ENCODE results near the gene HMGN3.
A peak's percentile ranks its signal among the peaks of the same experiment; 100 is the strongest.

HMGN3 gene

DNA sequence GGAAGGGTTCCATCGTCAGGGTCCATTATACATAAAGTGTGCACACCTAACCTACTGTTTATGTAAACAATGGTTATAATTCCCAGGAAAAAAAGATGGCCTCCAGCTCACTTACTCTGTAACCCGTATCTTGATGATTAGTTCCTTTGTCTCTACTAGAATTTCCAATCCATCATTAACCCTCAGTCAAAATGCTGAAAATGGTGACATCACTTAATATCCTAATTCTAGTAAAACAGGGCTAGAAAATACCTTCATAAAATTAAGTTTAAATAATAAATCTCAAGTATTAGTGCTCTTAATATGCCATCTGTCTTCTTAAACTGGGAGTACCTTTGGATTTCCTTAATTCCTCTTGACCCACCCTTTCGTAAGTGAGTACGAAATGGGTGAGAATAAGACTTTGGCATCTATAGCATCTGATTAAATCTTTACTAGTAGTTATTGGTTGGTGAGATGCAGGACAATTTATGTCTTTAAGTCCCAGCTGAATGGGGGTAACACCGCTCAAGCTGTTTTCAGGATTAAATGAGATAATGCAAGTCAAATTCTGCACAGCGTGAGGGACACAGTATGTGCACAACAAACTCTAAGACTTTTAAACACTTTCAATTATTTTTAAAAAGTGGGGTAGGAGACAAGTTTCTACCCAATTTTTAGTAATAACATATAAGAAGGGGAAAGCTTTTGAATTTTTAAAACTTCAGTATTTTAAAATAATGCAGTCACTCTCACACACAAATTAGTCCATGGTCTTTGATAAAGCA, 1.6 kb downstream of the HMGN3 start:
- DNase-seq (ENCODE audit: low spot score), result no peak
- peak overlapping the region; percentile 91 for H3K4me3 ChIP-seq
- TF ChIP-seq, protein P1, sequence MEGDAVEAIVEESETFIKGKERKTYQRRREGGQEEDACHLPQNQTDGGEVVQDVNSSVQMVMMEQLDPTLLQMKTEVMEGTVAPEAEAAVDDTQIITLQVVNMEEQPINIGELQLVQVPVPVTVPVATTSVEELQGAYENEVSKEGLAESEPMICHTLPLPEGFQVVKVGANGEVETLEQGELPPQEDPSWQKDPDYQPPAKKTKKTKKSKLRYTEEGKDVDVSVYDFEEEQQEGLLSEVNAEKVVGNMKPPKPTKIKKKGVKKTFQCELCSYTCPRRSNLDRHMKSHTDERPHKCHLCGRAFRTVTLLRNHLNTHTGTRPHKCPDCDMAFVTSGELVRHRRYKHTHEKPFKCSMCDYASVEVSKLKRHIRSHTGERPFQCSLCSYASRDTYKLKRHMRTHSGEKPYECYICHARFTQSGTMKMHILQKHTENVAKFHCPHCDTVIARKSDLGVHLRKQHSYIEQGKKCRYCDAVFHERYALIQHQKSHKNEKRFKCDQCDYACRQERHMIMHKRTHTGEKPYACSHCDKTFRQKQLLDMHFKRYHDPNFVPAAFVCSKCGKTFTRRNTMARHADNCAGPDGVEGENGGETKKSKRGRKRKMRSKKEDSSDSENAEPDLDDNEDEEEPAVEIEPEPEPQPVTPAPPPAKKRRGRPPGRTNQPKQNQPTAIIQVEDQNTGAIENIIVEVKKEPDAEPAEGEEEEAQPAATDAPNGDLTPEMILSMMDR (IDR thresholded peaks at IDR 0.05), result no peak
- peak overlapping the region; percentile 91 to 97 for H3K27ac ChIP-seq

DNA sequence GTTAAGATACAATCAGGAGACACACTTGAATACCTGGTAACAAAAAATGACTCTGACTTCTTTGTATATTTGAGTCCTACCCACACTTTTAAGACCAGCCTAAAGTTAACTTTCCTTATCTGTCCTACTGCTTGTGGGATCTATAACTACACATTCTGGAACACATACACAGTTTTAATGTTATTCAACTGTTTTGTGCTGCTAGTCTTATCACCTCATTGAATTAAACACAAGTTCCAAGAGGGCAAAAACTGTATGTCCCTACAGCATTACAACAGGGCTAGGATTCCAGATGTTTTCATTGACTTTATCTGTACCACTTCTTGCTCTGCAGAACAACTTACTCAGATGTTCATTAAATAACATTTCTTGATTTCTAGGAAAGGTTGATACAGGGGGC, 2.8 kb downstream of the HMGN3 start:
- H3K27ac ChIP-seq, result peak overlapping the region in 1 of 2 donors; percentile 17
- TF ChIP-seq, protein P1 (IDR thresholded peaks at IDR 0.05), result no peak
- H3K4me3 ChIP-seq, result no peak overlapping the region
- DNase-seq (ENCODE audit: low spot score), result no peak

DNA sequence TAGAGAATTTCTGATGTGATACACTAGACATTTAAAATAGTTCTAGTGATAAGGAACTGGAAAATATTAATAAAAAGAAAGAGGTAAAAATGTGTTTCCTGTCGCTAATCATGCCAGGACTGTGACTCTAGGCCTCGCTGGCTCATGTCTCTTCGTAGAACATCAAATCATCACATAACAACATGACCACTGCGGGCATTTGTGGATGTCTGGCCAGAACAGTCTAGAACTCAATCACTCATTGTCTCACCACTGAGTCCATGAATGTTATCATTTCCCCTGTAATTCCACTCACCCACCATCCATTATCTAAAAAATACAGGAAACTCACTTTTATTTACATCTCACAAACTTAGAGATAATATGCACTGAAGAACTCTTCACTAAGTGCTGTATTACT, 3.4 kb downstream of the HMGN3 start:
- Histone ChIP-seq H3K4me3 (no peak overlapping the region), H3K27ac (no peak overlapping the region)
- TF ChIP-seq, protein P1 (IDR thresholded peaks at IDR 0.05), result no peak
- DNase-seq (ENCODE audit: low spot score), result no peak

DNA sequence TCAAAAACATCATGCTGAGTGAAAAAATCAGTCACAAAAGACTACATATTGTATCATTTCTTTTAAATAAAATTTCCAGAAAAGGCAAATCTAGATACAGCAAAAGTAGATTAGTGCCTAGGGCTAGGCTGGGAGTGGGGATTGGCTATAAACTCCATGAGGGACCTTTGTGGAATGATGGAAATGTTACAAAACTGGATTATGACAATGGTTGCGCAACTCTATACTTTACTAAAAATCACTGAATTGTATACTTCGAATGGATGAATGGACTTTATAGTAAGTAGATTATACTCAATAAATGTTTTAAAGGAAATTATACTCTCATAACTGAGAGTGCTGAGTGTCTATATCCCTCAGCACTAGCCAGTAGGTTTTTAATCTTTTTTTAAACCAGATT, 4.3 kb downstream of the HMGN3 start:
- TF ChIP-seq, protein P1 (IDR thresholded peaks at IDR 0.05), result no peak

DNA sequence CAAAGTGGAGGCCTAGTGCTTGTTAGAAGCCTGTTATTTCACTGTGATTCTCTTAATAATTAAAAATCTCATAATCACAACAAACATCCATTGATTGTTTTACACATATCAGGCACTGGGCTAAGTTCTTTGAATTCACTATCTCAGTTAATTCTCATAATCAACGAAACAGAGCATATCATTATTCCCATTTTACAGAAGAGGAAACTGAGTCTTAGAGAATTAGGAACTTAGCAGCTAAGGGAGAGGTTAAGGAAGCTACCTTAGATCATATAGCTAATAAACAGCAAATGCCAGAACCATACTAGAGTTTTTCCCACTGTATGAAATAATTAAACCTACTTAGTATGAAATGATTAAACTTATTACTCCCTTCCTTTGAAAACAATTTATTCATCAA, 7.0 kb downstream of the HMGN3 start:
- no peak for DNase-seq (ENCODE audit: low spot score)
- Histone ChIP-seq H3K27ac (no peak overlapping the region), H3K4me3 (no peak overlapping the region)
- TF ChIP-seq, protein P1 (IDR thresholded peaks at IDR 0.05), result no peak

More for the DNA sequence above, 4.3 kb downstream of the HMGN3 start:
- DNase-seq (ENCODE audit: low spot score), result no peak
- no peak overlapping the region for H3K27ac ChIP-seq
- no peak overlapping the region for H3K4me3 ChIP-seq

DNA sequence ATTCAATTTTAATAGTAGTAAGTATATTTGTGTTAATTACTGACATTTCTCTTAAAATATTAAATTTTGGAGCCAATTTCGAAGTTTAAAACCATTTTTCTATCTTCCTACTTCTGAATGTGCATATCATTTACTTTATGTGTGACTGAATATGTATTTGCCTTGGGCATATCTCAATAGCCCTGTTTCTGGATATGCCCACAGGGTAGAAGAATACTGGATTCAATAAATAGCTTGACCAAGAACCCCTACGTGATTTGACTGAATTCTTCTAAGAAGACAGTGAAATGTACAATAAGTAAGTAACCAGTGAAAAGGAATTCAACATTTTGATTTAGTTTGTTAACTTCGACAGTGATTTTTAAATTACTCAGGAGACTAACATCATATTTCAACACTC, 7.8 kb downstream of the HMGN3 start:
- DNase-seq (ENCODE audit: low spot score), result no peak
- TF ChIP-seq, protein P1 (IDR thresholded peaks at IDR 0.05), result no peak
- Histone ChIP-seq H3K27ac (no peak overlapping the region), H3K4me3 (no peak overlapping the region)
